K562 (cell line): ENCODE measurements around the gene ADCY1. TPM values are rescaled to one million over a fixed set of nuclear protein-coding genes. Genes with fewer than 3 reads are reported as not detected.

Source experiments
- ATAC-seq: fragments of 200-7000 bp; cut with Tn5 transposase; 3 replicates; pipeline ENCODE4 v1.9.1; 2020; ENCODE audit warnings: moderate library complexity
- BruUV-seq: library from RNA; stranded (reverse); fragments of 400-500 nt; replicated peaks from 2 replicates; lab custom pipeline; 2021; lab: Mats Ljungman, UMichigan
- CTCF ChIA-PET: fragments of 300-600 bp; formaldehyde crosslinking; extraction: SDS; loops from one replicate; lab custom pipeline; 2021; ENCODE audit warnings: low intra/inter-chr PET ratio; lab: Yijun Ruan, JAX
- POLR2A ChIA-PET: fragments of 300-600, 350-650 bp; sonication (Branson Sonifier 250); formaldehyde crosslinking; extraction: SDS; loops from one replicate; lab custom pipeline; 2021; ENCODE audit warnings: antibody characterized with exemption, inconsistent platforms; lab: Yijun Ruan, JAX
- DNase-seq, 4 experiments: peaks; one replicate each; pipeline versions ENCODE4 v3.0.0 to v3.0.0-alpha.2; 2011 to 2018; ENCODE audit warnings: low spot score in 3 of 4, mixed read lengths in 3 of 4; ENCODE audit errors: extremely low read depth in 1 of 4
- FAIRE-seq: peaks from 2 replicates; lab custom pipeline; 2011; peaks lifted over from hg19 to GRCh38; lab: Jason Lieb, UNC
- H2AFZ ChIP-seq: 2 replicates; pipeline ENCODE4 v1.6.0; 2011; ENCODE audit warnings: low read depth, low read length, control low read depth, inconsistent platforms
- H3K27ac ChIP-seq: fragments of 200-600 bp; 3 replicates; pipeline ENCODE4 v1.8.0; 2011; ENCODE audit warnings: low read depth, mild to moderate bottlenecking, control low read depth, inconsistent platforms, low read length, moderate library complexity, mixed read lengths; ENCODE audit errors: extremely low read depth
- H3K27me3 ChIP-seq, 2 experiments: fragments of 300-600 bp in 1 of 2; 2 replicates in 1 of 2; 3 replicates in 1 of 2; pipeline versions ENCODE4 v1.6.0 to v1.8.0; 2011; ENCODE audit warnings: inconsistent platforms in 2 of 2, low read length in 2 of 2, mild to moderate bottlenecking in 1 of 2, mixed read lengths in 1 of 2, moderate library complexity in 1 of 2; ENCODE audit not compliant: control insufficient read depth in 2 of 2, insufficient read depth in 2 of 2
- H3K36me3 ChIP-seq: fragments of 300-600 bp; 3 replicates; pipeline ENCODE4 v1.8.0; 2011; ENCODE audit warnings: mild to moderate bottlenecking, low read length, inconsistent platforms; ENCODE audit not compliant: control insufficient read depth, insufficient read depth
- H3K4me1 ChIP-seq, 2 experiments: fragments of 200-600 bp in 1 of 2; replicated peaks in 1 of 2; 2 replicates in 1 of 2; 3 replicates in 1 of 2; pipeline versions ENCODE4 v1.5.1 to v1.8.0; 2011; ENCODE audit warnings: inconsistent platforms in 2 of 2, low read length in 2 of 2, mild to moderate bottlenecking in 1 of 2, mixed read lengths in 1 of 2, moderate library complexity in 1 of 2; ENCODE audit not compliant: control insufficient read depth in 2 of 2, insufficient read depth in 2 of 2
- H3K4me2 ChIP-seq: 2 replicates; pipeline ENCODE4 v1.6.1; 2011; ENCODE audit warnings: low read length, control low read depth, inconsistent platforms, mixed read lengths; ENCODE audit not compliant: insufficient read depth
- H3K4me3 ChIP-seq: fragments of 200-600 bp; sonication (generic), shearing (Covaris generic); 2 replicates; pipeline ENCODE4 v1.5.1; 2016; ENCODE audit warnings: control low read depth, inconsistent platforms
- H3K79me2 ChIP-seq: fragments of 200-600 bp; 3 replicates; pipeline ENCODE4 v1.8.0; 2011; ENCODE audit warnings: low read length, inconsistent platforms; ENCODE audit not compliant: control insufficient read depth, insufficient read depth
- H3K9ac ChIP-seq, 2 experiments: 2 replicates each; pipeline versions ENCODE4 v1.6.0 to v1.6.1; 2011; ENCODE audit warnings: low read depth in 2 of 2, low read length in 2 of 2, control low read depth in 1 of 2, inconsistent platforms in 1 of 2, mild to moderate bottlenecking in 1 of 2, mixed read lengths in 1 of 2; ENCODE audit not compliant: insufficient read depth in 1 of 2
- H3K9me1 ChIP-seq: one replicate; pipeline ENCODE4 v1.6.0; 2011; ENCODE audit warnings: inconsistent platforms, mild to moderate bottlenecking, low read length, moderate library complexity; ENCODE audit not compliant: control insufficient read depth, insufficient read depth
- H3K9me3 ChIP-seq: replicated peaks from 2 replicates; pipeline ENCODE4 v1.5.1; 2011; ENCODE audit warnings: low read depth, low read length, inconsistent platforms; ENCODE audit not compliant: control insufficient read depth, insufficient read depth
- H4K20me1 ChIP-seq: replicated peaks from 2 replicates; pipeline ENCODE4 v1.6.1; 2011; ENCODE audit warnings: low read length, inconsistent platforms, mixed read lengths; ENCODE audit not compliant: control insufficient read depth, insufficient read depth
- BACH1 ChIP-seq: fragments of 200-800 bp; sonication (Bioruptor generic); IDR thresholded peaks from 2 replicates; pipeline ENCODE4 v1.6.1; 2016; ENCODE audit warnings: missing genetic modification characterization, missing compliant biosample characterization
- BCOR ChIP-seq: fragments of 450-650 bp; IDR thresholded peaks from 2 replicates; pipeline ENCODE4 v1.6.1; 2016
- C11orf30 ChIP-seq: fragments of 450-650 bp; IDR thresholded peaks from 2 replicates; pipeline ENCODE4 v1.6.1; 2016; ENCODE audit warnings: low read depth, mild to moderate bottlenecking
- CBFA2T2 ChIP-seq: fragments of 450-650 bp; conservative IDR thresholded peaks from 2 replicates; pipeline ENCODE4 v1.6.1; 2017; ENCODE audit warnings: mild to moderate bottlenecking
- CEBPG ChIP-seq, 3 experiments: fragments of 200-800 bp in 1 of 3; sonication (Bioruptor generic) in 1 of 3; sonication (generic) in 1 of 3; formaldehyde crosslinking in 1 of 3; IDR thresholded peaks in 2 of 3; conservative IDR thresholded peaks in 1 of 3; 2 replicates each; pipeline versions ENCODE4 v1.6.1 to v1.8.0; 2016 to 2022; ENCODE audit warnings: missing compliant biosample characterization in 2 of 3, missing genetic modification characterization in 2 of 3, mild to moderate bottlenecking in 1 of 3, missing genetic modification reagents in 1 of 3
- EHMT2 ChIP-seq: fragments of 450-650 bp; IDR thresholded peaks from 2 replicates; pipeline ENCODE4 v1.6.1; 2018; ENCODE audit warnings: antibody characterized with exemption
- MEF2D ChIP-seq: conservative IDR thresholded peaks from 2 replicates; pipeline ENCODE4 v1.6.1; 2016; ENCODE audit warnings: low read depth, missing genetic modification characterization, missing compliant biosample characterization
- MTA1 ChIP-seq: fragments of 450-650 bp; IDR thresholded peaks from 2 replicates; pipeline ENCODE4 v1.6.1; 2017; ENCODE audit warnings: borderline replicate concordance
- MTA2 ChIP-seq: fragments of 450-650 bp; IDR thresholded peaks from 2 replicates; pipeline ENCODE4 v1.6.1; 2016; ENCODE audit warnings: low read depth
- NCOA2 ChIP-seq, 2 experiments: fragments of 450-650 bp; IDR thresholded peaks; 2 replicates each; pipeline ENCODE4 v1.6.1; 2018; ENCODE audit warnings: mild to moderate bottlenecking in 2 of 2, moderate library complexity in 1 of 2; ENCODE audit not compliant: partially characterized antibody in 2 of 2
- TAL1 ChIP-seq: fragments of 450-650 bp; IDR thresholded peaks from 2 replicates; pipeline ENCODE4 v1.6.1; 2016; ENCODE audit warnings: mild to moderate bottlenecking
- ZNF140 ChIP-seq: fragments of 250-450 bp; sonication (Bioruptor Pico); IDR thresholded peaks from 2 replicates; pipeline ENCODE4 v1.8.0; 2021; ENCODE audit warnings: moderate library complexity, mild to moderate bottlenecking, inconsistent platforms
- ZNF174 ChIP-seq: fragments of 250-450 bp; sonication (Bioruptor Pico); IDR thresholded peaks from 2 replicates; pipeline ENCODE4 v1.4.0; 2020; ENCODE audit warnings: mild to moderate bottlenecking
- ZNF324 ChIP-seq: fragments of 250-450 bp; sonication (Bioruptor Pico); IDR thresholded peaks from 2 replicates; pipeline ENCODE4 v1.4.0; 2020; ENCODE audit warnings: mild to moderate bottlenecking
- ZNF436 ChIP-seq: fragments of 250-450, 450-650 bp; sonication (Bioruptor Pico); formaldehyde crosslinking; IDR thresholded peaks from 2 replicates; pipeline ENCODE4 v1.7.0; 2020; ENCODE audit warnings: mild to moderate bottlenecking
- WGBS: fragments of 100-300 bp; shearing (Covaris generic); methylation state at CpG from one replicate; pipeline ENCODE4 v1.1.6; 2016; ENCODE audit warnings: low coverage, mixed read lengths; ENCODE audit not compliant: insufficient coverage; ENCODE audit errors: missing lambda C conversion rate; 5-methylcytosine and 5-hydroxymethylcytosine counted together
- in situ Hi-C: fragments of 300-500 bp; cut with MboI; formaldehyde crosslinking; loops from 4 replicates; pipeline ENCODE4 v1.15.0; 2018; ENCODE audit warnings: inconsistent platforms, mixed read lengths
- intact Hi-C: fragments of 100-400 bp; cut with micrococcal nuclease; formaldehyde crosslinking; loops from 2 replicates; pipeline ENCODE4 v1.14.2; 2022
- polyA plus RNA-seq, 8 experiments: library from polyadenylated mRNA; depleted of rRNA in 4 of 8; stranded (reverse) in 5 of 8; unstranded in 3 of 8; fragments of >200 nt; fragmentation: Nextera tagmentation in 2 of 8; fragmentation: Illumina TruSeq in 1 of 8; extraction: Ambion mirVana in 2 of 8; extraction: Trizol in 1 of 8; gene quantifications; 2 replicates each; pipeline versions ENCODE4 v1.2.1 to v1.2.3, GENCODE V29; 2011 to 2014; ENCODE audit warnings: inconsistent platforms in 1 of 8, missing spikeins in 1 of 8
- total RNA-seq, 7 experiments: library from RNA; depleted of rRNA in 6 of 7; stranded (reverse); fragments of >200 nt in 6 of 7; fragmentation: Illumina TruSeq in 2 of 7; extraction: Trizol in 2 of 7; gene quantifications; 2 replicates each; pipeline versions ENCODE4 v1.2.1 to v1.2.3, GENCODE V29; 2011 to 2021; ENCODE audit warnings: low replicate concordance in 1 of 7
- TF ChIP-seq, protein P1 (sequence below): fragments of 450-650 bp; IDR thresholded peaks from 2 replicates; pipeline ENCODE4 v1.7.0; 2016; ENCODE audit warnings: borderline replicate concordance

Gene ADCY1
- total and polyA plus RNA-seq, 9 of the 15 experiments (the other 6 are each of a cell fraction or from before 2014, with no cell fraction given): under 0.01 to 0.18 (median 0.10) TPM; not detected in 4

DNA sequence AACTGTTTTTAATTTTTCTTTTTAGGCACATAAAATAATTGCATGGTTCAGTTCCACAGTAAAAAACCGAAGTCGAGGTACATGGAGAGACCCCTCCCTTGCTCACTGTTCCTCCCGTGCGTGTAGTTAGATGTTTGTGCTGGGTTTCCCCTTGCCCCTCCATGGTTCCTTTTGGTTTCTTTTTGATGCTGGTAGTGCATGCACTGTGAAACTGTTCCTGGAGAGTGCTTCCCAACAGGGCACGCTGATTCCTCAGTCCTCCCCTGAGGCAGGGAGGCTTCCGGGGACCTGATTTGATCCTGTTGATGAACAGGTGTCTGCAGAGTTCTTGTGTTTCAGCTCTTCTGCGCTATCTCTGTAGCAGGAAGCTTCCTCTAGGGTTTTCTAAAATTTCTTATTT, 69.5 kb downstream of the ADCY1 start (continued):
- TF ChIP-seq CEBPG (CRISPR knock-in tag; IDR thresholded peaks at IDR 0.05) (no peak), CEBPG (tag; conservative IDR thresholded peaks at IDR 0.05 in 1 of 2, IDR thresholded peaks at IDR 0.05 in 1 of 2) (no peak), TAL1 (no peak)
- TF ChIP-seq, all 486 proteins: peak for 0

- no TSS peak for BruUV-seq
- H3K9me3 ChIP-seq: no peaks in the 10 kb centered on the region
- no peak overlapping the region for H2AFZ ChIP-seq
- FAIRE-seq (no peak), ATAC-seq (no peak), DNase-seq (no peak)
- no peak overlapping the region for H3K27ac ChIP-seq
- TF ChIP-seq, protein P1, sequence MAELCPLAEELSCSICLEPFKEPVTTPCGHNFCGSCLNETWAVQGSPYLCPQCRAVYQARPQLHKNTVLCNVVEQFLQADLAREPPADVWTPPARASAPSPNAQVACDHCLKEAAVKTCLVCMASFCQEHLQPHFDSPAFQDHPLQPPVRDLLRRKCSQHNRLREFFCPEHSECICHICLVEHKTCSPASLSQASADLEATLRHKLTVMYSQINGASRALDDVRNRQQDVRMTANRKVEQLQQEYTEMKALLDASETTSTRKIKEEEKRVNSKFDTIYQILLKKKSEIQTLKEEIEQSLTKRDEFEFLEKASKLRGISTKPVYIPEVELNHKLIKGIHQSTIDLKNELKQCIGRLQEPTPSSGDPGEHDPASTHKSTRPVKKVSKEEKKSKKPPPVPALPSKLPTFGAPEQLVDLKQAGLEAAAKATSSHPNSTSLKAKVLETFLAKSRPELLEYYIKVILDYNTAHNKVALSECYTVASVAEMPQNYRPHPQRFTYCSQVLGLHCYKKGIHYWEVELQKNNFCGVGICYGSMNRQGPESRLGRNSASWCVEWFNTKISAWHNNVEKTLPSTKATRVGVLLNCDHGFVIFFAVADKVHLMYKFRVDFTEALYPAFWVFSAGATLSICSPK: no peak
- TF ChIP-seq MTA1: no peak
- no peak for TF ChIP-seq ZNF140
- TF ChIP-seq MTA2: no peak
- no peak for TF ChIP-seq ZNF174 (CRISPR knock-in tag)
- TF ChIP-seq NCOA2 (IDR thresholded peaks at IDR 0.05; ENCODE audit: partially characterized antibody in 2 of 2): no peak
- TF ChIP-seq ZNF324 (CRISPR knock-in tag): no peak
- TF ChIP-seq BCOR: no peak
- TF ChIP-seq EHMT2: no peak
- TF ChIP-seq ZNF436 (CRISPR knock-in tag): no peak
- no peak for TF ChIP-seq MEF2D (tag)
- no peak for TF ChIP-seq C11orf30
- no peak for TF ChIP-seq BACH1 (tag)
- no peak for TF ChIP-seq CBFA2T2
- no peak overlapping the region for H3K4me2 ChIP-seq
- no peak overlapping the region for H3K9ac ChIP-seq
- intact Hi-C loops: no loop called here
- POLR2A ChIA-PET: interaction anchor here (0.7 kb wide), 1 partner anchor 454 kb away, joined by 3 read pairs; no protein-coding TSS in a partner anchor
- H3K27me3 ChIP-seq: peaks cover 2 to 19% of the 10 kb centered on the region in 2 experiments; a peak in 2 of 5 replicates
- H3K4me3 ChIP-seq: no peak overlapping the region
- H3K36me3 ChIP-seq: no peaks in the 10 kb centered on the region
- H3K9me1 ChIP-seq: no peaks in the 10 kb centered on the region
- CTCF ChIA-PET: no interaction called here
- H3K4me1 ChIP-seq: no peaks in the 10 kb centered on the region
- no peaks in the 10 kb centered on the region; the same call in 1 of the 2 replicates for H4K20me1 ChIP-seq
- 0% methylated on average over 4 of the region's 4 CpGs for WGBS
- no peaks in the 10 kb centered on the region for H3K79me2 ChIP-seq
- in situ Hi-C loops: no loop called here
Measured at GRCh38 chr7:45644237-45644636, 70.1 kb downstream of the ADCY1 start.
